Neuron (in vitro differentiated cells): ENCODE results near the gene PGD.

Experiments used
- H2AFZ ChIP-seq: one replicate; pipeline ENCODE4 v1.6.1; 2013; ENCODE audit warnings: low read depth, mild to moderate bottlenecking, inconsistent platforms, low read length, moderate library complexity
- H3K27me3 ChIP-seq: one replicate; pipeline ENCODE4 v1.6.1; 2013; ENCODE audit warnings: low read length; ENCODE audit not compliant: insufficient read depth
- H3K36me3 ChIP-seq: one replicate; pipeline ENCODE4 v1.6.1; 2013; ENCODE audit warnings: low read length; ENCODE audit not compliant: insufficient read depth
- H3K4me1 ChIP-seq: one replicate; pipeline ENCODE4 v1.6.1; 2013; ENCODE audit warnings: low read length; ENCODE audit not compliant: insufficient read depth
- H3K4me3 ChIP-seq: 2 replicates; pipeline ENCODE4 v1.5.1; 2013; ENCODE audit warnings: mild to moderate bottlenecking, low read length, moderate library complexity
- H3K9me3 ChIP-seq: one replicate; pipeline ENCODE4 v1.6.1; 2013; ENCODE audit warnings: low read length

Gene PGD

DNA sequence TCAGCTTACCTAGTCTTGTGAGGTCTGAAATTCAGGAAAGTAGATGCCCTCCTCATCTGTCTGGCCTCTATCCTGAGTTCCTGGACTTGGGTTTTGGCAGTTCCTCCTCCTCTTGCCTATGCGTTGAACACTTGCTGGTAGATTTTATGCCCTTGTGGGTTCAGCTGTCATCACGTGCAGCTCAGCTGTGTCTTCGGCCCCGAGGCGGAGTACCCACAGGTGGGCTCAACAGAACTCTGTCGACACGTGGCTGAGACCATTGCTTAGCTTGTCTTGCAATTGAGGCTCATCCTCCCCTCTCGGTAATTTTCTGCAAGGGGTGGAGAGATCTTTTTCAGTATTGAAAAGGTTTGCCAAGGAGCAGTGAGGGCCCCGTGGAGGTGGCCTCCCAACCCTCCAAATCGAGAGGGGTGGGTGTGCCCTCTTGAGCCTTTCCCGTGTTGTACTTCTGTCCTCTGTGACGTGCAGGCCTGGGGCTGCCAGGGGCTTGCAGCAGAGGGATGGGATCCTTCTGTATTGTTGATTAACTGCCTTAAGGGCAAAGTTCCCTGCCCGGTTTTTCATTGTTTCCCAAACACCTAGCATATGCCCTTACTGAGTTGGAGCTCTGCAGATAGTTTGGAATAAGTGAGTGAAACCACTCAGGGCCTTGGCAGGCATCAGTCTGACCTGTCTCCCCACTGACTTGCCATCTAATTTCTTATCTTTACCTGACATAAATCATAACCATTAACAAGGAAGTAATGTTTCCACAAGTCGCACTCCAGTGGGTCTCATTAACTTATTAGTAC, 34.2 kb downstream of the PGD start:
- H3K27me3 ChIP-seq: no peaks in the 10 kb centered on the region
- no peak overlapping the region for H3K4me3 ChIP-seq
- H3K9me3 ChIP-seq: no peaks in the 10 kb centered on the region
- peaks cover 6% of the 10 kb centered on the region for H3K36me3 ChIP-seq
- H3K4me1 ChIP-seq: peaks cover 11% of the 10 kb centered on the region
- no peak overlapping the region for H2AFZ ChIP-seq

DNA sequence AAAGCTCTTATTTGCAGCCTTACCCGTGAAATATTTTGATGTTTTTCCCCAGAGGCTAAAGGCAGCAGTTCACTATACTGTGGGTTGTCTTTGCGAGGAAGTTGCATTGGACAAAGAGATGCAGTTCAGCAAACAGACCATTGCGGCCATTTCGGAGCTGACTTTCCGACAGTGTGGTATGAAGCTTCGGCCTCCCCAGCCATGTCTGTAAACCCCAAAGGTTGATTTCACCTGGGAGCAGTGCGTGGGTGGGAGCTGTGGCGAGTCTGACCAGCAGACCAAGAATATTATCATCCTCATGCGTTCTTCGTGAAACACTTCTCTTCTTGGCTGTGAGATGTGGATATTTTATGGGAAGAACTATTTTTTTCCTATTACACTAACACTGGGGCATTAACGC, 34.9 kb downstream of the PGD start:
- H3K27me3 ChIP-seq: no peaks in the 10 kb centered on the region

DNA sequence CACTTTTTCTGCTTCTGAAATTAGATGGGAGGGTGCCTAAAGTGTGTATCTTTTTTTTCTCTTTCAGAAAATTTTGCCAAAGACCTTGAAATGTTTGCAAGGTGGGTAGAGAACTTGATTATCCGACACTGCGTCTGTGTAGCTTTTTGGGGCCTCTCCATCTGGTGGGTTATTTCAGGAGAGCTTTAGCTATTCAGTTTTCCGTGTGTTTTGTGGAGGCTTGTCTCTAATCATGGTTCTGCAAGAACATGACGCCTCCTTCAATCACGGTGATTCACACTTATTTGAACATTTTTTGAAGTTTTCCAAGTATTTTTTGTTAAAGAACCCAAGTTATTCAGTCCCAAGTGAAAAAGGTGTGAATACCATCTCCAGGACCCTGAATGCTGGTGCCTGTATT, 35.7 kb downstream of the PGD start:
- H3K27me3 ChIP-seq: no peaks in the 10 kb centered on the region
- H3K4me1 ChIP-seq: peaks cover 11% of the 10 kb centered on the region
- no peak overlapping the region for H2AFZ ChIP-seq
- no peak overlapping the region for H3K4me3 ChIP-seq
- no peaks in the 10 kb centered on the region for H3K9me3 ChIP-seq
- H3K36me3 ChIP-seq: peaks cover 9% of the 10 kb centered on the region

More for the DNA sequence above, 34.9 kb downstream of the PGD start:
- no peak overlapping the region for H2AFZ ChIP-seq
- H3K9me3 ChIP-seq: no peaks in the 10 kb centered on the region
- no peak overlapping the region for H3K4me3 ChIP-seq
- peaks cover 11% of the 10 kb centered on the region for H3K4me1 ChIP-seq
- peaks cover 9% of the 10 kb centered on the region for H3K36me3 ChIP-seq

DNA sequence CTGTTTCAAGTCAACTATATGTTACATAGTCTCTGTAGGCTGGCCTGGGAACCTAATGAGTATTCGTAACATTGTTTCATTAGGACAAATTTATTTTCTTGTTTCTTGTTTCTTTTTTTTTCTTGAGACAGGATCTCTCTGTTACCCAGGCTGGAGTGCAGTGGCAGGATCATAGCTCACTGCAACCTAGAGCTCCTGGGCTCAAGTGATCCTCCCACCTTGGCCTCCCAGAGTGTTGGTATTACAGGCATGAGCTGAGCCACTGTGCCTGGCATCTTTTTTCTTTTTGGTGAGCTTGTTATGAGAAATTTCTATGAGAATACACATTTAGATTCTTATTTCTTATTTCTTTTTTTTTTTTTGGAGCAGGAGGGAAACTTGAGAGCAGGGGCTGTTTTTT, 38.2 kb downstream of the PGD start:
- H3K36me3 ChIP-seq: peaks cover 13% of the 10 kb centered on the region
- H2AFZ ChIP-seq: no peak overlapping the region
- no peaks in the 10 kb centered on the region for H3K4me1 ChIP-seq
- no peaks in the 10 kb centered on the region for H3K9me3 ChIP-seq
- no peak overlapping the region for H3K4me3 ChIP-seq
- no peaks in the 10 kb centered on the region for H3K27me3 ChIP-seq

DNA sequence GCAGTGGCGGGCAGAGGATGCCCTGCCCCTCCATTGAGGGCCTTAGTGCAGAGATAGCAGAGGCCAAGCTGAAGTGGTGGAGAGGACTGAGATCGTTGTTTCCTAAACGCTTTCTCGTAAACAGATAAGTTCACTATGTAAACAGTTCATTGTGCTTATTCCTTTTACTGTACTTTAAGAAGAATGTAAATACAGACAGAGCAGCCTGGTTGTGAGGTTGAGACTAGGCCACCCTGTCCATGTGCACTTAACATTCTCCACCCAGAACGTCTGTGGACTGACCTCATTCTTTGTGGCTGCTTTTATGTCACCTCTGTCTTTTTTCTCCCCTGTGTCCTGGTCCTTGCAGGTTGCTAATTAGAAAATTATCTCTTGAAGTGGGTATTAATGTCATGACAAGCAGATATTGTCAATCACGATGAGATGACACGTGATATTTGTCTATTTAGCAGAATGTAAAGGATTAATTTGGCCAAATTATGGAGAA, 39.9 kb downstream of the PGD start:
- Histone ChIP-seq H3K4me1 (no peaks in the 10 kb centered on the region), H3K4me3 (no peak overlapping the region), H3K27me3 (no peaks in the 10 kb centered on the region), H2AFZ (no peak overlapping the region), H3K36me3 (peaks cover 11% of the 10 kb centered on the region), H3K9me3 (no peaks in the 10 kb centered on the region)

DNA sequence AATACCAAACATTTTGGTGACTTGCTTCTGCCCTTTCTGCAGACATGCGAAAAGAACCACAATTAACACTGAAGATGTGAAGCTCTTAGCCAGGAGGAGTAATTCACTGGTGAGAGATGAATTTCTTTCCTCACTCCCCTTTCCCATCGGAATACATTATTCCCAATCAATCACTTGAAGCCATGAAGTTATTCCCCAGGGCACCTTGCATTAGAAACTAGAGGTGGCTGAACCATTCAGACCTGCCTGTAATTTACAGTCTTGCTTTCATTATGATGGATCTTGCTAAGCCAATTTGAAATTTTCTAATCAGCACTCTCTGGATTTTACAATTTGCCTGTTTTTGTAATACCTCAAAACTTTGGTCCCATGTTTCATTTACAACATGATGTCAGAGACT, 41.4 kb downstream of the PGD start:
- Histone ChIP-seq H3K9me3 (no peaks in the 10 kb centered on the region), H3K27me3 (no peaks in the 10 kb centered on the region), H2AFZ (no peak overlapping the region), H3K4me3 (no peak overlapping the region), H3K4me1 (no peaks in the 10 kb centered on the region), H3K36me3 (peaks cover 15% of the 10 kb centered on the region)

DNA sequence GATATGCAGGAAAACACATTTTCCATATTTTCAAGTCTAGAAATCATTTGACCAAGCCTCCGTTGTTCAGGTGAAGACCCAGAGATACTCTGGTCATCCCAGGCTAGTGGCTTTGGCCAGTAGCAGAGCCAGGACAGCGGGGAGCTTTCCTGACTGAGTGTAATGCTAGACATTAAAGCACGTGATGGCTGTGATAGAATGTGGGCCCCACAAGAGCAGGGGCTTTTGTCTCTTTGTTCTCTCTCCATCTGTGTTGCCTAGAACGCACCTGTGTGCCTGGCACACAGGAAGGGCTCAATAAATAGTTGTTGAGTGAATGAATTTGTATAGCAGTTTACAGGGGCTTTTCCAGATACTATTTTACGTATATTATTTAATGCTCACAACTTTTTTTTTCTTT, 41.9 kb downstream of the PGD start:
- peaks cover 20% of the 10 kb centered on the region for H3K36me3 ChIP-seq
- H3K4me1 ChIP-seq: no peaks in the 10 kb centered on the region
- H3K4me3 ChIP-seq: no peak overlapping the region
- no peaks in the 10 kb centered on the region for H3K9me3 ChIP-seq
- H3K27me3 ChIP-seq: no peaks in the 10 kb centered on the region
- H2AFZ ChIP-seq: no peak overlapping the region

DNA sequence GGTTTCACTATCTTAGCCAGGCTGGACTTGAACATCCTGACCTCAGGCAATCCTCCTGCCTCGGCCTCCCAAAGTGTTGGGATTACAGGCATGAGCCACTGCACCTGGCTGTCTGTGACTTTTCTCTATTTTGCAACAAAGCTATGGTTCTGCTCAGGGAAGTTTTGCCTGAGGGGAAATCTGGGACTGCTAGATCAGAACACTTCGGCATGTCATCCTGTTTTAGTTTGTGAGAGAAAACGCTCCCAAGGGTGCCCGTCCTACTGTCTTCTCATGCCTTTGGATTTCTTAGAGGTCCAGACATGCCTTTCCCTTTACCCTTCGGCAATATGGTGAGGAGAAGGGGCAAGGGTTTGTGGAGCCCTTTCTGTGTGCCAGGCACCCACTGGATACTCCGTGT, 45.4 kb downstream of the PGD start:
- H3K36me3 ChIP-seq: peaks cover 19% of the 10 kb centered on the region
- H3K4me3 ChIP-seq: no peak overlapping the region
- no peaks in the 10 kb centered on the region for H3K27me3 ChIP-seq

DNA sequence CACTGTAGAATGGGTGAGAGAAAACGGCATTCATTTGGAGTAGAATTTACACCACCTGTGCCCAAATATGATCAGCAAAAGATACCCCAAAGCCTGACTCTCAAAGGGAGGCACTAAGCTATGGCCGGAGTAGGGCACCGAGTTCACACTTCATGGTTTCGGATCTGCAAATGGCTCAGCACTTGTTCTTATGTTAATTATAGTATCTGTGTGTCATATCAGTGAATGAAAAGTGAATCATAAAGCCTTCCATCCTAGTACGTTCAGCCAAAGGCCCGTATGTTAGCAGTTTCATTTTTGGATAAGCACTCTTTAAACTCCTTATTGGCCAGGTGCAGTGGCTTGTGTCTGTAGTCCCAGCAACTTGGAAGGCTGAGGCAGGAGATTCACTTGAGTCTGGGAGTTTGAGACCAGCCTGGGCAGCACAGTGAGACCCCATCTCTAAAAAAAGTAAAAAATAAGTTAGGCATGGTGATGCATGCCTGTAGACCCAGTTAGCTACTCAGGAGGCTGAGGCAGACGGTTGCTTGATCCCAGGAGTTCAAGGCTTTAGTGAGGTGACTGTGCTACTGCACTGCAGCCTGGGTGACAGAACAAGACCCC, 46.0 kb downstream of the PGD start:
- Histone ChIP-seq H2AFZ (no peak overlapping the region), H3K27me3 (no peaks in the 10 kb centered on the region), H3K4me3 (no peak overlapping the region), H3K4me1 (no peaks in the 10 kb centered on the region), H3K36me3 (peaks cover 19% of the 10 kb centered on the region), H3K9me3 (no peaks in the 10 kb centered on the region)

More for the DNA sequence above, 45.4 kb downstream of the PGD start:
- Histone ChIP-seq H3K4me1 (no peaks in the 10 kb centered on the region), H3K9me3 (no peaks in the 10 kb centered on the region), H2AFZ (no peak overlapping the region)

DNA sequence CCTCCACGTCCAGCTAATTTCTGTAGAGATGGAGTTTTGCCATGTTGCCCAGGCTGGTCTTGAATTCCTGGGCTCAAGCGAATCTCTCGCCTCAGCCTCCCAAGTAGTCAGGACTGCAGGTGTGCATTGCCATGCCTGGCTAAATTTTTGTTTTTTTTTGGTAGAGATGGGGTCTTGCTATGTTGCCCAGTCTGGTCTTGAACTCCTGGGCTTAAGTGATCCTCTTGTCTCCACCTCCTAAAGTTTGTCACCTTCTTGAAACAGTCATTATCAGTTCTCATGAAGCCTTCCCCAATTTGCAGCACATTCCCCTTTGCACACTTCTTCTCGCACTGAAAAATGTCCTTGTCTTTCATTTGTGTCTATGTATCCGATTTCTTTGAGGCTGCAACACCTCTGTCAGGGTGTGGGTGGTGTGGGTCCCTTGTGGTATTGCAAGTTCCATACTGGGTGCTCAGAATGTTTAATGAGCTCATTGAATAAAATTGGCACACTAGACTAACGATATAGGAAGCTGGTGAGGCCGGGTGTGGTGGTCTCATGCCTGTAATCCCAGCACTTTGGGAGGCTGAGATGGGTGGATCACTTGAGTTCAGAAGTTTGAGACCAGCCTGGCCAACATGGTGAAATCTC, 48.0 kb downstream of the PGD start:
- peaks cover 17% of the 10 kb centered on the region for H3K36me3 ChIP-seq
- H3K4me1 ChIP-seq: peaks cover 8% of the 10 kb centered on the region
- H3K9me3 ChIP-seq: no peaks in the 10 kb centered on the region
- H2AFZ ChIP-seq: no peak overlapping the region
- H3K27me3 ChIP-seq: no peaks in the 10 kb centered on the region
- H3K4me3 ChIP-seq: no peak overlapping the region

DNA sequence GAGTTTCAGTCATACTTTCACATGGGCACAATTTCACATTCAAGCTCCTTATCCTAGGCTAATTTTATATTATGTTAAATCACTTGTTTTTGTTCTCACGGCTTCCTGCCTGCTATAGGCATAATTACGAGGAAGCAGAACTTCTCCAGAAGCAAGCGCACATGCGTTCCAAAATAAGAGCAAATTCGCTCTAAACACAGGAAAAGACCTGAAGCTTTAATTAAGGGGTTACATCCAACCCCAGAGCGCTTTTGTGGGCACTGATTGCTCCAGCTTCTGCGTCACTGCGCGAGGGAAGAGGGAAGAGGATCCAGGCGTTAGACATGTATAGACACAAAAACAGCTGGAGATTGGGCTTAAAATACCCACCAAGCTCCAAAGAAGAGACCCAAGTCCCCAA, 50.9 kb downstream of the PGD start, which contains the start of gene CORT:
CORT (plus strand) TSS at position 281 of the 400 bp plus-strand sequence. CDS start 193 bp downstream, outside the sequence.
- peaks cover 8% of the 10 kb centered on the region for H3K4me1 ChIP-seq

DNA sequence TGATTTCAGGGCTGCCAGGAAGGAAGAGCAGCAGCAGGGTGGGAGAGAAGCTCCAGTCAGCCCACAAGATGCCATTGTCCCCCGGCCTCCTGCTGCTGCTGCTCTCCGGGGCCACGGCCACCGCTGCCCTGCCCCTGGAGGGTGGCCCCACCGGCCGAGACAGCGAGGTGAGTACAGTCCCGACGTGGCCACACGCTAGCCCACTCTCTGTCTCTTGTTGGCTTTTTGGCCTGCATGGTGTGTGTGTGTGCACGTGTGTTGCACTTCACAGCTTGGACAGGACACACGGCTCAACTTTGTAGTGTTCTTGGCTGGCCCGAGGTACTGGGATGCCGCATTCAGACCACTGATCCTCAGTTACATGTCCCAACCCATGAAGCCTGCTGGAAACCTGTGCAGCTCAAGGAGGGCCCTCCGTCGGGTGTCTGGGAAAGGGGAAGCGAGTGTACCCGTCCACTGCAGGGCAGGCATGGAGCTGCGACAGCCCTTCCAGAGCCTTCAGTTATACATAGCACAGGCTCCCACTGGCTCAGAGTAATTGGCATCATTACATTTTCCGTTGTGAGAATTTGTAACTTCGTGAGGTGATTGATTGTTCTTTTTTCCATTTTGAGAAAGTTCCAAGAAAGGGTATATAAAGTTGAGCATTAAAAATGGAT, 51.4 kb downstream of the PGD start:
- H3K36me3 ChIP-seq: peaks cover 9% of the 10 kb centered on the region
- peaks cover 8% of the 10 kb centered on the region for H3K4me1 ChIP-seq
- H2AFZ ChIP-seq: no peak overlapping the region
- H3K4me3 ChIP-seq: no peak overlapping the region
- H3K9me3 ChIP-seq: no peaks in the 10 kb centered on the region
- H3K27me3 ChIP-seq: no peaks in the 10 kb centered on the region

More for the DNA sequence above, 50.9 kb downstream of the PGD start, which contains the start of gene CORT:
- Histone ChIP-seq H3K36me3 (peaks cover 13% of the 10 kb centered on the region), H3K9me3 (no peaks in the 10 kb centered on the region), H3K27me3 (no peaks in the 10 kb centered on the region), H3K4me3 (no peak within 1 kb of the TSS), H2AFZ (no peak within 1 kb of the TSS)

DNA sequence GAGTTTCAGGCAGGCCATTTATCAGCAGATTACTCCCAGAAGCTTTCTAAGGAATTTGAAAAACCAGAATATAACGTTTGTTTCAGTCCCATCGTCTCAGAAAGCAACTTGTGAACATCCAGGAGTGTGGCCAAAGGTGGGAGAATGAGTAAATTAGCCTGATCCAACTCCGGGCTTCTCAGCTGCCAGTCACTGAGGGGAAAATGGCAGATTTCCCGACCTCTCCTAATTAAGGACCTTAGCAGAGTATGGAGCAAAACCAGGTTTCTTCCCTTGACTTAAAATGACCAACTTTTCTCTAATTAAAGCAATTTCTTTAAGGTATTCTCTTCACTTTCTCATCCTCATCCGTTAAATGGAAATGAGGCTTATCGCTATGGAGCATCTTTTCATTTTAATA, 52.0 kb downstream of the PGD start:
- Histone ChIP-seq H3K36me3 (peaks cover 4% of the 10 kb centered on the region), H2AFZ (no peak overlapping the region), H3K4me3 (no peak overlapping the region), H3K9me3 (no peaks in the 10 kb centered on the region), H3K27me3 (no peaks in the 10 kb centered on the region), H3K4me1 (peaks cover 8% of the 10 kb centered on the region)
